ENCODE results near the gene NPAS4.
"Not testable (repeated sequence)": the region's sequence is repeated elsewhere in the genome, so short reads cannot be mapped to it uniquely, and the experiment has no call there.

NPAS4 gene

GRCh38 chr11:66418168-66418985 lies 2.5 kb upstream of the NPAS4 start:
- DNase-seq: peak; percentile 67

DNA sequence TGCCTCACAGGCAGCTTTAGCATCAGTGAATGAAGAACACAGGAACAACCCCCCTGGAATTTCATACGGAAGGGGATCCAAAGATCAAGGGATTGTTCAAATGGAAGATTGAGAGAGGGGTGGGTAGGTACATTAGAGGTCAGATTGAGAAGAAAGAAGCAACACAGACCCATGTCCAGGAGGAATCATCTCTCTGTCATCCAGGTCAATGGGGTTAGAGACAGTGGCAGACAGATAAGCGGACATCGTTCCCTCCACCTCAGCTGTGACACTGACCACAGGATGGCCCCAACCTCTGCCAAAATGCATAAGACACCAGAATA lies 1.9 kb upstream of the NPAS4 start:
- no peak for DNase-seq

- DNase-seq: no peak
These were observed 1.0 kb upstream of the NPAS4 start for GRCh38 chr11:66419825-66420224.

DNA sequence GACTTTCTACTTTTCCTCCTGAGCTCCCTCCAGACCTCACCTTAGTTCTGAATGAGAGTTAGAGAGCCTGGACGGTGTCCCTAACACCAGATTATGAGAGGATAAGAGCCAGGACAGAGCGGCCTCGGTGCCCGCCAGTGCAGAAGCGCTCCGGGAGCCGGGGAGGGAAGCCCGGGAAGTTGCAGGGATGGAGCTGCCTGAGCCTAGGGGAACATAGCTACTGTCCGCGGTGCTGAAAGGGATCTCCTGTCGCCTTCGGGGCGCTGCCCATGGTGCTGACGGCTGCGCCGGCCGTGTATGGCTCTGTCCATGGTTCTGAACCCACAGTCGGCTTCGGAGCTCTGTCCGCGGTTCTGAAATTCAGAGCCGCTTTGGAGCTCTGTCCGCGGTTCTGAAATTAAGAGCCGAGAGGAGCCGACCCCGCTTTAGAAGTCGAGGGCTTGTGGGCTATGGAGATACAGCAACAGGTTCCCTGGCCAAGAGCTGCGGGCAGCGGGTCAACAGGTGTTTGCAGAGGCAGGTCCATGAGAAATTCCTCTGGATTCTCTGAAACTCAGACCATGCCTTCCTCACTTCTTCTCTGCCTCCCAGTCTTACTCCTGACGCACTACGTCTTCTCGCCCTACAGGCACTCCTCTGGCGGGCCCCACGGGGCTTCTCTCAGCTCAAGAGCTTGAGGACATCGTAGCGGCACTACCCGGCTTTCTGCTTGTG lies 814 bp downstream of the NPAS4 start:
- DNase-seq: peak; percentile 80

DNA sequence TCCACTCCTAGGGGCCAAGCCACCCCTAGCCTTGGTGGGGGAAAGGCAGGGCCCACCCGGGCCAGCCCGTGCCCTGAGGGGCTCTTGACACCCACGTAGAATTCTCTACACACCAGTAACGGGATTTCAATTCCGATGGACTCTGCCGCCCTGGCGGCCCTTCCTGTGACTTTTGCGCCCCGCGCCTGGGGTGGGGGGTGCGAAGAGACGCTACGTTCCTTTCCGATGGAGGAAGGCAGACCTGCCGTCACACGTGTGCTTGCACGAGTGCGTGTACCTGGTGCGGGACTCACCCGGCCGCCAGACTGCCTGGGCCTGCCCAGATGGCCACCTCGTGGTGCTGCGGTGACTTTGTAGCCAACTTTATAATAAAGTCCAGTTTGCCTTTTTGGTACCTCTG lies 5.5 kb downstream of the NPAS4 start:
- DNase-seq: no peak

DNA sequence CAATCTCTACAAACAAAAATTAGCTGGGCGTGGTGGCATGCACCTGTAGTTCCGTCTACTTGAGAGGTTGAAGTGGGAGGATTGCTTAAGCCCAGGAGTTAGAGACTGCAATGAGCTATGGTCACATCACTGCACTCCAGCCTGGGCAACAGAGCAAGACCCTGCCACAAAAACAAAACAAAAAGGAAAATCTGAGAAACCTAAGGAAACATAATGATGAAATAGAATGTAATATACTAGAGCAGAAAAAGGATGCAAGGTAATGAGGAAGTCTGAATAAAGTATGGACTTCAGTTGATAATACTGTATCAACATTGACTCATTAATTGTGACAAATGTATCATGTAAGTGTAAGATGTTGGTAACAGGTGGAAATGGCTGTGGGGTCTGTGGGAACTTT lies 8.1 kb downstream of the NPAS4 start:
- no peak for DNase-seq

GRCh38 chr11:66429983-66430602 lies 9.3 kb downstream of the NPAS4 start:
- peak; percentile 84 for DNase-seq

DNA sequence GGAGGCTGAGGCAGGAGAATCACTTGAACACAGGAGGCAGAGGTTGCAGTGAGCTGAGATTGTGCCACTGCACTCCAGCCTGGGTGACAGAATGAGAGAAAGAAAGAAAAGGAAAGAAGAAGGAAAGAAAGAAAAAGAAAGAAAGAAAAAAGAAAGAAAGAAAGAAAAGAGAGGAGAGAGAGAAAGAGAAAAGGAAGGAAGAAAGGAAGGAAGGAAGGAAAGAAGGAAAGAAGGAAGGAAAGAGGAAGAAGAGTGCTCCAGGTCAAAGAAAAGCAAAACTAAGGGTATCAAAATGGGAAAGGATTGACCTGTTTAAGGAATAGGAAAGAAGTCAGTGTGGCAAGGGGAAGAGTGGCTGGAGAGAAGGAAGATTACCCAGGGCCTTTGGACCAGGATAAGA lies 10.5 kb downstream of the NPAS4 start:
- not testable (repeated sequence) for DNase-seq

DNA sequence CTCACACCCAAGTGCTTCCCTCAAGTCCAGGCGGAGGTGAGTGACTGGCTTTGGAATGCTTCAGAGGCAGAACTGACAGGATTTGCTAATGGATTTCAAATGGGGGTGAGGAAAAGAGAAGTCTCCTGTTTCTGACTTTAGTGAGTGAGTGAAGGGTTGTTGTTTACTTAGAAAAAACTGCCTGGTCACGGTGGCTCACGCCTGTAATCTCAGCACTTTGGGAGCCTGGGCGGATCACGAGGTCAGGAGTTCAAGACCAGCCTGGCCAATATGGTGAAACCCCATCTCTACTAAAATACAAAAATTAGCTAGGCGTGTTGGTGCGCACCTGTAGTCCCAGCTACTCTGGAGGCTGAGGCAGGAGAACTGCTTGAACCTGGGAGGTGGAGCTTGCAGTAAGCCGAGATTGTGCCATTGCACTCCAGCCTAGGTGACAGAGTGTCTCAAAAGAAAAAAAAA lies 11.1 kb downstream of the NPAS4 start:
- not testable (repeated sequence) for DNase-seq

DNA sequence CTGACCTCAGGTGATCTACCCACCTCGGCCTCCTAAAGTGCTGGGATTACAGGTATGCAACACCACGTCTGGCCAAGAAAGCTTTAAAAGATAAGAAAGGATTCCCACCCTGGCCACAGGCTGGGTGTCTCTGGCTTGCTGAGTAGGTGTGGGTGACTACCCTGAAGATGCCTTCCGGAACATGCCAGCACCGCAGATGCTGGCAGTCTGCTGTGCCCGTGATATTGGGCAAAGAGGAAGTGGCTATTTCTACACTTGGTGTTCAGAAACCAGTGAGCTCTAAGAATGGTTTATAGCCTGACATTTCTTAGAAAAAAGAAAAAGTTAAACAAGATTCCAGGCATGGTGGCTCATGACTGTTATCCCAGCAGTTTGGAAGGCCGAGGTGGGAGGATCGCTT lies 11.8 kb downstream of the NPAS4 start:
- no peak for DNase-seq

GRCh38 chr11:66437979-66438503 lies 17.2 kb downstream of the NPAS4 start:
- no peak for DNase-seq

- peak; percentile 88 for DNase-seq
These were observed 17.9 kb downstream of the NPAS4 start, which contains the start of gene MRPL11 for GRCh38 chr11:66438504-66439466. MRPL11 (minus strand) TSS chr11:66438848; CDS start chr11:66438754, 94 bp downstream.

- DNase-seq: not testable (repeated sequence)
These were observed 19.5 kb downstream of the NPAS4 start for GRCh38 chr11:66440101-66440939.

DNA sequence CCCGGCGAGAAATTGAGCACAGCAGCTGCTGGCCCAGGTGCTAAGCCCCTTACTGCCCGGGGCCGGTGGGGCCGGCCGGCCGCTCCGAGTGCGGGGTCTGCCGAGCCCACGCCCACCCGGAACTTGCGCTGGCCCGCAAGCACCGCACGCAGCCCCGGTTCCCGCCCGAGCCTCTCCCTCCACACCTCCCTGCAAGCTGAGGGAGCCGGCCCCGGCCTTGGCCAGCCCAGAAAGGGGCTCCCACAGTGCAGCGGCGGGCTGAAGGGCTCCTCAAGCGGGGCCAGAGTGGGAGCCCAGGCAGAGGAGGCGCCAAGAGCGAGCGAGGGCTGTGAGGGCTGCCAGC lies 20.1 kb downstream of the NPAS4 start:
- DNase-seq: not testable (repeated sequence)

- DNase-seq: no peak
These were observed 22.8 kb downstream of the NPAS4 start for GRCh38 chr11:66443602-66444001.

GRCh38 chr11:66447012-66447411 lies 26.2 kb downstream of the NPAS4 start:
- no peak for DNase-seq

- DNase-seq: no peak
These were observed 27.7 kb downstream of the NPAS4 start for GRCh38 chr11:66448523-66448922.

DNA sequence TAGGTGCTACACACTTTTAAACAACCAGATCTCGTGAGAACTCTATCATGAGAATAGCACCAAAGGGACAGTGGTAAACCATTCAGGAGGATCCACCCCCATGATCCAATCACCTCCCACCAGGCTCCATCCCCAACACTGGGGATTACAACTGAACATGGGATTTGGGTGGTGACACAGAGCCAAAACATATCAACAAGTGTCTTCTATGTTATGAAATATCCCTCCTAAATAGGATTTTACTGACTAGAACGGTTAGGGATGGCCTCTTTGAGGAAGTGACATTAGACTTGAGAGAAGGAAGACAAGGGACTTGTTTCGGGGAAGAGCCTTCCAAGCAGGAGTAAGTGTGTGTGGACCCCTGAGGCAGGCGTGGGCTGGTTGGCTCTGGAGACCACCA lies 29.7 kb downstream of the NPAS4 start:
- no peak for DNase-seq

- DNase-seq: no peak
These were observed 30.8 kb downstream of the NPAS4 start for GRCh38 chr11:66451663-66452062.

- DNase-seq: no peak
These were observed 33.4 kb downstream of the NPAS4 start for GRCh38 chr11:66454247-66454646.

DNA sequence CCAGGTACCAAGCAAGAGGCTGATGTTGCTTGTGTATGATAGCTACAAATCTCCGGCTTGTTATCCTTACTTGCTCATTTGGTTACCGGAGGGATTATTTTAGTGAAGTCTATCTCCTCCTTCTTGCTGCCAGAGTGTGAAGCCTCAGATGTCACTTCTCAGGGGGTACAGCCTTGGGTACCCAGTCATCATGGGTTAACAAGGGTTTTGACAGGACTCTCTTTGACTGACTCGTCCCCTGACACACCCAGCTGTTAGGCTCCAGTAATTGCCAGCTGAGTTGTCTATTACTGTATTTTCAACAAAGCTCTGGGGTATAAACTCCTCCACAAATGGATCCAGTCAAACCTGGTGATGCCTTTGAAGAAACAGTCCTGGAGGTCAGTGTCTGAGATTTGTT lies 34.0 kb downstream of the NPAS4 start:
- no peak for DNase-seq

DNA sequence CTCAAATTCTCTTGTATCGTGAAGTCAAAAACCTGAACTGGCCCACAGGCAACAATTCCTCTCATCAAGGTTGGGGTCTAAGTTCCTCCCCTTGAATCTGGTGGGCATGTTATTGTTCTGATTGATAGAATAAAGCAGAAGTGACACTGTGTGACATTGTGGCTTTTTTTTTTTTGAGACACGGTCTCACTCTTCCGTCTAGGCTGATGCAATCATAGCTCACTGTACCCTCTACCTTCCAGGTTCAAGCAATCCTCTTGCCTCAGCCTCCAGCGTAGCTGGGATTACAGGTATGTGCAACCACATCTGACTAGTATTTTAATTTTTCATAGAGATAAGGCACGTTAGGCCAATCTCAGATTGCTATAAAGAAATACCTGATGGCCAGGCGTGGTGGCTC lies 37.0 kb downstream of the NPAS4 start:
- no peak for DNase-seq
